Heart right ventricle (tissue), 16 donors: ENCODE measurements around the gene SPON2. TPM values are rescaled to one million over a fixed set of nuclear protein-coding genes. Genes with fewer than 3 reads are reported as not detected.
A peak's percentile ranks its signal among the peaks of the same experiment; 100 is the strongest.

Source experiments
- ATAC-seq, 8 donors: fragments of 200-7000 bp; cut with Tn5 transposase; one replicate each; pipeline ENCODE4 v1.9.1; 2020; ENCODE audit warnings: mild to moderate bottlenecking in 8 of 8, moderate library complexity in 8 of 8, moderate number of reproducible peaks in 1 of 8
- DNase-seq, 2 donors: peaks; one replicate each; pipeline ENCODE4 v3.0.0-alpha.2; 2020
- H3K27ac ChIP-seq, 10 donors: fragments of 200-600 bp; sonication (generic) in 2 of 10; one replicate each; pipeline versions ENCODE4 v1.5.0 to v1.8.0; 2020 to 2022; ENCODE audit warnings: mild to moderate bottlenecking in 3 of 10
- H3K27me3 ChIP-seq, 7 donors: fragments of 200-600 bp; one replicate each; pipeline ENCODE4 v1.8.0; 2021 to 2022; ENCODE audit warnings: mild to moderate bottlenecking in 2 of 7
- H3K36me3 ChIP-seq, 9 donors: fragments of 200-600 bp; sonication (generic) in 1 of 9; one replicate each; pipeline versions ENCODE4 v1.5.0 to v1.8.0; 2020 to 2022; ENCODE audit warnings: mild to moderate bottlenecking in 2 of 9
- H3K4me1 ChIP-seq, 9 donors: fragments of 200-600 bp; sonication (generic) in 1 of 9; one replicate each; pipeline versions ENCODE4 v1.5.0 to v1.8.0; 2020 to 2022; ENCODE audit warnings: mild to moderate bottlenecking in 4 of 9
- H3K4me3 ChIP-seq, 10 donors: fragments of 200-600 bp; sonication (generic) in 2 of 10; one replicate each; pipeline versions ENCODE4 v1.5.0 to v1.8.0; 2020 to 2022; ENCODE audit warnings: mild to moderate bottlenecking in 7 of 10, moderate library complexity in 2 of 10
- H3K9me3 ChIP-seq, 11 donors: fragments of 200-600 bp in 10 of 11; sonication (generic) in 2 of 11; one replicate each; pipeline versions ENCODE4 v1.5.0 to v1.8.0; 2013 to 2022; ENCODE audit warnings: mild to moderate bottlenecking in 2 of 11, control low read depth in 1 of 11, moderate library complexity in 1 of 11
- CTCF ChIP-seq, 9 donors: fragments of 200-600 bp; sonication (generic) in 2 of 9; IDR thresholded peaks; one replicate each; pipeline versions ENCODE4 v1.5.0 to v1.8.0; 2021 to 2022; ENCODE audit warnings: antibody characterized with exemption in 9 of 9, mild to moderate bottlenecking in 5 of 9, moderate library complexity in 1 of 9
- WGBS, 2 donors: extraction: QIAGEN DNeasy Blood & Tissue Kit; methylation state at CpG; one replicate each; pipeline ENCODE4 v1.1.7; 2013; ENCODE audit warnings: inconsistent platforms in 1 of 2; 5-methylcytosine and 5-hydroxymethylcytosine counted together
- intact Hi-C, 10 donors: fragments of 100-400 bp; cut with DNase I; formaldehyde crosslinking; loops; one replicate each; pipeline versions ENCODE4 v1.11.1 to v1.14.2; 2022
- polyA plus RNA-seq, 2 donors: library from polyadenylated mRNA; stranded (reverse); fragments of 200-250 nt; gene quantifications; one replicate each; pipeline ENCODE4 v1.2.3, GENCODE V29; 2013
- total RNA-seq, 10 donors: library from RNA; stranded (reverse); fragmentation: NEBNext Ultra II Directional in 3 of 10; extraction: Animal tissue kit (Norgen Biotek cat#: 25700) in 3 of 10; gene quantifications; one replicate each; pipeline versions ENCODE4 v1.2.1 to v1.2.4, GENCODE V29; 2021 to 2023
- donor health status: Arrhythmogenic right ventricular cardiomyopathy.
- donor health status: ischemic (EF 13 %, LVEDD 7.1; RV severe dilation, severe dysfunction).
- donor health status: healthy with polysubstance abuse.
- donor health status: DM: no; HTN: yes; CAD: no.
- donor health status: DM: no; HTN: no; CAD: no.
- donor health status: ischemic (EF 25% LVEDD 6.9; RV normal size, moderate dysfunction).
- donor health status: ischemic (EF 25% LVEDD 5.7; RV mildly dilated, moderate dysfunction).
- donor health status: healthy.
- donor health status: DM: yes; HTN: yes; CAD: no.
- donor health status: Ischemic cardiomyopathy.
- donor health status: ischemic (EF 35%, LVEDD 5.7; RV mildly dilated, moderate dysfunction).
- donor health status: nonischemic (EF 11% LVEDD 7.7; RV severe dilation, severe dysfunction).
- donor health status: DM: yes; HTN: yes; CAD: no.
- donor health status: PGD.
- donor health status: ischemic (EF 29% LVEDD 5.4; RV normal size, mild dysfunction).
- donor health status: nonischemic (EF 23%, LVEDD 6.1; RV moderate dilation, normal function).

Gene SPON2
- total and polyA plus RNA-seq, 12 donors, result 5.3 to 40.5 (median 12.1) TPM

- no peak for TF ChIP-seq CTCF (IDR thresholded peaks at IDR 0.05)
- DNase-seq, result peak; percentile 13 to 21
- intact Hi-C loops, result loop anchor here in 1 of 10 donors (2.0 kb wide), 1 partner anchor 21 kb away; the partner anchor contains the start of gene SPON2
- WGBS, 2 donors, result 45 to 57% methylated on average over 27 to 28 of the region's 28 CpGs
- Histone ChIP-seq H3K27me3 (no peaks in the 10 kb centered on the region), H3K4me3 (no peak overlapping the region), H3K27ac (peak overlapping the region in 9 of 10 donors; percentile 56 to 92 (median 84)), H3K4me1 (peaks cover 15 to 33% (median 31%) of the 10 kb centered on the region in 9 donors), H3K9me3 (no peaks in the 10 kb centered on the region), H3K36me3 (no peaks in the 10 kb centered on the region)
- ATAC-seq, result peak in 3 of 8 donors; percentile 0 to 10 (median 8)
Observed at GRCh38 chr4:1193206-1194009, 21.0 kb upstream of the SPON2 start.

- peak overlapping the region in 1 of 10 donors; percentile 2 for H3K4me3 ChIP-seq
- peak overlapping the region; percentile 28 to 92 (median 84) for H3K27ac ChIP-seq
- no peaks in the 10 kb centered on the region for H3K9me3 ChIP-seq
- 48 to 49% methylated on average over 13 of the region's 13 CpGs for WGBS, 2 donors
- DNase-seq, result peak; percentile 22 to 41
- no peaks in the 10 kb centered on the region for H3K27me3 ChIP-seq
- H3K36me3 ChIP-seq, result no peaks in the 10 kb centered on the region
- intact Hi-C loops, result loop anchor here in 1 of 10 donors (2.0 kb wide), 1 partner anchor 20 kb away; the partner anchor contains the start of gene SPON2
- H3K4me1 ChIP-seq, result peaks cover 15 to 36% (median 33%) of the 10 kb centered on the region in 9 donors
- ATAC-seq, result peak; percentile 32 to 83 (median 68)
- no peak for TF ChIP-seq CTCF (IDR thresholded peaks at IDR 0.05)
Observed at GRCh38 chr4:1192493-1193205, 20.3 kb upstream of the SPON2 start.

GRCh38 chr4:1192091-1192492 is 19.7 kb upstream of the SPON2 start:
- intact Hi-C loops, result loop anchor here in 1 of 10 donors (2.0 kb wide), 1 partner anchor 19 kb away; the partner anchor contains the start of gene SPON2
- Histone ChIP-seq H3K9me3 (no peaks in the 10 kb centered on the region), H3K36me3 (no peaks in the 10 kb centered on the region), H3K27ac (peak overlapping the region; percentile 28 to 92 (median 84)), H3K4me1 (peaks cover 15 to 40% (median 34%) of the 10 kb centered on the region in 9 donors), H3K4me3 (peak overlapping the region in 1 of 10 donors; percentile 2), H3K27me3 (no peaks in the 10 kb centered on the region)
- ATAC-seq (peak; percentile 93 to 97 (median 96)), DNase-seq (peak; percentile 76 to 90)
- 15 to 25% methylated on average over 4 of the region's 4 CpGs for WGBS, 2 donors
- TF ChIP-seq CTCF (IDR thresholded peaks at IDR 0.05), result no peak

GRCh38 chr4:1191621-1192020 is 19.2 kb upstream of the SPON2 start:
- H3K4me3 ChIP-seq, result no peak overlapping the region
- peak in 1 of 2 donors; percentile 4 for DNase-seq
- peak overlapping the region in 9 of 10 donors; percentile 57 to 92 (median 85) for H3K27ac ChIP-seq
- peaks cover 15 to 44% (median 37%) of the 10 kb centered on the region in 9 donors for H3K4me1 ChIP-seq
- intact Hi-C loops, result loop anchor here in 1 of 10 donors (2.0 kb wide), 1 partner anchor 19 kb away; the partner anchor contains the start of gene SPON2
- TF ChIP-seq CTCF (IDR thresholded peaks at IDR 0.05), result no peak
- no peaks in the 10 kb centered on the region for H3K27me3 ChIP-seq
- no peaks in the 10 kb centered on the region for H3K36me3 ChIP-seq
- H3K9me3 ChIP-seq, result no peaks in the 10 kb centered on the region
- ATAC-seq, result peak in 4 of 8 donors; percentile 1 to 4 (median 3)
- WGBS, 2 donors, result 69 to 77% methylated on average over 5 of the region's 5 CpGs
